COR-L47 (cell line): ENCODE data around the gene RBMS3.
A peak's percentile ranks its signal among the peaks of the same experiment; 100 is the strongest.

ENCODE experiments used
- DNase-seq: peaks from one replicate; lab custom pipeline; 2025; lab: John Stamatoyannopoulos, UW

RBMS3 gene

GRCh38 chr3:29731050-29731449 is 450.2 kb downstream of the RBMS3 start:
- no peak for DNase-seq

- DNase-seq, result no peak
Measured at GRCh38 chr3:29741231-29741630, 460.4 kb downstream of the RBMS3 start.

- DNase-seq, result no peak
Measured at GRCh38 chr3:29745232-29745870, 464.5 kb downstream of the RBMS3 start.

- no peak for DNase-seq
Measured at GRCh38 chr3:29746163-29746760, 465.4 kb downstream of the RBMS3 start.

GRCh38 chr3:29747991-29748390 is 467.1 kb downstream of the RBMS3 start:
- no peak for DNase-seq

GRCh38 chr3:29751647-29752314 is 470.9 kb downstream of the RBMS3 start:
- DNase-seq, result no peak

GRCh38 chr3:29754346-29754745 is 473.5 kb downstream of the RBMS3 start:
- DNase-seq, result no peak

GRCh38 chr3:29755416-29755815 is 474.5 kb downstream of the RBMS3 start:
- DNase-seq, result no peak

- no peak for DNase-seq
Measured at GRCh38 chr3:29757054-29757777, 476.3 kb downstream of the RBMS3 start.

- no peak for DNase-seq
Measured at GRCh38 chr3:29758108-29758433, 477.2 kb downstream of the RBMS3 start.

GRCh38 chr3:29758434-29759322 is 477.8 kb downstream of the RBMS3 start:
- no peak for DNase-seq

GRCh38 chr3:29759411-29760225 is 478.7 kb downstream of the RBMS3 start:
- peak; percentile 40 for DNase-seq

GRCh38 chr3:29760226-29760685 is 479.4 kb downstream of the RBMS3 start:
- no peak for DNase-seq

- no peak for DNase-seq
Measured at GRCh38 chr3:29761517-29761916, 480.6 kb downstream of the RBMS3 start.

- no peak for DNase-seq
Measured at GRCh38 chr3:29763115-29763514, 482.2 kb downstream of the RBMS3 start.

- no peak for DNase-seq
Measured at GRCh38 chr3:29764041-29764440, 483.2 kb downstream of the RBMS3 start.

GRCh38 chr3:29764603-29765254 is 483.9 kb downstream of the RBMS3 start:
- DNase-seq, result peak; percentile 60

- no peak for DNase-seq
Measured at GRCh38 chr3:29771602-29772001, 490.7 kb downstream of the RBMS3 start.

- DNase-seq, result no peak
Measured at GRCh38 chr3:29772436-29772835, 491.6 kb downstream of the RBMS3 start.

- no peak for DNase-seq
Measured at GRCh38 chr3:29773481-29773880, 492.6 kb downstream of the RBMS3 start.
